Right cardiac atrium (tissue), 5 donors: ENCODE data around the gene NFATC2. TPM values are rescaled to one million over a fixed set of nuclear protein-coding genes. Genes with fewer than 3 reads are reported as not detected.

Experiments
- ATAC-seq, 2 donors: fragments of 200-7000 bp; cut with Tn5 transposase; one replicate each; pipeline versions ENCODE4 v1.8.0 to v1.9.1; 2020; ENCODE audit warnings: moderate library complexity in 2 of 2, mild to moderate bottlenecking in 1 of 2
- DNase-seq, 3 donors: peaks; one replicate each; pipeline ENCODE4 v3.0.0-alpha.2; 2020
- H3K27ac ChIP-seq: one replicate; pipeline ENCODE4 v1.5.1; 2013; ENCODE audit warnings: mild to moderate bottlenecking, low read length, control low read depth, moderate library complexity
- H3K27me3 ChIP-seq: one replicate; pipeline ENCODE4 v1.6.1; 2013; ENCODE audit not compliant: control insufficient read depth, insufficient read depth
- H3K4me1 ChIP-seq: one replicate; pipeline ENCODE4 v1.6.1; 2013; ENCODE audit warnings: low read length; ENCODE audit not compliant: control insufficient read depth, insufficient read depth
- H3K4me3 ChIP-seq: one replicate; pipeline ENCODE4 v1.5.1; 2013; ENCODE audit warnings: low read length, control low read depth
- H3K9me3 ChIP-seq: one replicate; pipeline ENCODE4 v1.6.1; 2013; ENCODE audit warnings: low read length; ENCODE audit not compliant: control insufficient read depth
- WGBS: extraction: QIAGEN DNeasy Blood & Tissue Kit; methylation state at CpG from one replicate; pipeline ENCODE4 v1.1.7; 2013; 5-methylcytosine and 5-hydroxymethylcytosine counted together
- intact Hi-C, 4 donors: fragments of 100-400 bp; cut with DNase I; formaldehyde crosslinking; loops; one replicate each; pipeline versions ENCODE4 v1.11.0 to v1.14.0; 2022 to 2023
- polyA plus RNA-seq: library from polyadenylated mRNA; stranded (reverse); fragments of 200-250 nt; gene quantifications from one replicate; pipeline ENCODE4 v1.2.3, GENCODE V29; 2013
- total RNA-seq, 4 donors: library from RNA; stranded (reverse); fragmentation: NEBNext Ultra II Directional; extraction: Animal tissue kit (Norgen Biotek cat#: 25700); gene quantifications; one replicate each; pipeline ENCODE4 v1.2.1, GENCODE V29; 2021
- donor health status: healthy with polysubstance abuse.
- donor health status: DM: no; HTN: yes; CAD: no.
- donor health status: DM: no; HTN: no; CAD: no.
- donor health status: DM: no; HTN: yes; CAD: no; lungs with severe emphysema.
- donor health status: DM: yes; HTN: yes; CAD: no.

Gene NFATC2
- total and polyA plus RNA-seq, 5 donors, result 2.8 to 13.3 (median 8.2) TPM

DNA sequence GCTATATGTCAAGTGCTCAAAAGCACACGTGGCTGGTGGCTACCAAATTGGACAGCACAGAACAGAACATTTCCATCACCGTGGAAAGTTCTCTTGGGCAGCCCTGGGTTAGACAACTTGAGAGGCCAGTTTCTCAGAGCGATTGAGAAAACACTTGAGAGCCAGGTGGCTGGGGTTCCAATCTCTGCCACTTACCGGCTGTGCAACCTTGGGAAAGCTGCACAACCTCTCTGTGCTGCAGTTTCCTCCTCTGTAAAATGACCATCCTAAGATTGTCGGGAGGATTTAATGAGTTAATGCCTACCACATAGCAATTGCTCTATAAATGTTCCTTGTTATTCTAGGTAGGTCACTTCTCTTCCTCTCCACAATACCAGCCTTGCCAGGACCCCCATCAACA lies 25.1 kb upstream of the NFATC2 start:
- Histone ChIP-seq H3K9me3 (no peaks in the 10 kb centered on the region), H3K4me3 (no peak overlapping the region), H3K4me1 (peaks cover 5% of the 10 kb centered on the region), H3K27ac (no peak overlapping the region), H3K27me3 (no peaks in the 10 kb centered on the region)
- ATAC-seq (no peak), DNase-seq (no peak)
- 90% methylated on average over 5 of the region's 5 CpGs for WGBS
- intact Hi-C loops, result loop anchor here in 1 of 4 donors (10.0 kb wide), 1 partner anchor 113 kb away; no protein-coding TSS in a partner anchor

- Histone ChIP-seq H3K27me3 (no peaks in the 10 kb centered on the region), H3K9me3 (no peaks in the 10 kb centered on the region), H3K27ac (no peak overlapping the region), H3K4me1 (peaks cover 5% of the 10 kb centered on the region), H3K4me3 (no peak overlapping the region)
- DNase-seq (no peak), ATAC-seq (no peak)
- 88% methylated on average over 4 of the region's 4 CpGs for WGBS
- intact Hi-C loops, result loop anchor here in 1 of 4 donors (10.0 kb wide), 1 partner anchor 112 kb away; no protein-coding TSS in a partner anchor
Observed at GRCh38 chr20:51566594-51566993, 24.1 kb upstream of the NFATC2 start.

- no peaks in the 10 kb centered on the region for H3K27me3 ChIP-seq
- H3K4me3 ChIP-seq, result no peak overlapping the region
- peaks cover 7% of the 10 kb centered on the region for H3K4me1 ChIP-seq
- H3K27ac ChIP-seq, result no peak overlapping the region
- intact Hi-C loops, result loop anchor here in 1 of 4 donors (10.0 kb wide), 1 partner anchor 111 kb away; no protein-coding TSS in a partner anchor
- ATAC-seq (no peak), DNase-seq (no peak)
- H3K9me3 ChIP-seq, result no peaks in the 10 kb centered on the region
- 39% methylated on average over 14 of the region's 14 CpGs for WGBS
Observed at GRCh38 chr20:51565298-51566144, 23.0 kb upstream of the NFATC2 start.

DNA sequence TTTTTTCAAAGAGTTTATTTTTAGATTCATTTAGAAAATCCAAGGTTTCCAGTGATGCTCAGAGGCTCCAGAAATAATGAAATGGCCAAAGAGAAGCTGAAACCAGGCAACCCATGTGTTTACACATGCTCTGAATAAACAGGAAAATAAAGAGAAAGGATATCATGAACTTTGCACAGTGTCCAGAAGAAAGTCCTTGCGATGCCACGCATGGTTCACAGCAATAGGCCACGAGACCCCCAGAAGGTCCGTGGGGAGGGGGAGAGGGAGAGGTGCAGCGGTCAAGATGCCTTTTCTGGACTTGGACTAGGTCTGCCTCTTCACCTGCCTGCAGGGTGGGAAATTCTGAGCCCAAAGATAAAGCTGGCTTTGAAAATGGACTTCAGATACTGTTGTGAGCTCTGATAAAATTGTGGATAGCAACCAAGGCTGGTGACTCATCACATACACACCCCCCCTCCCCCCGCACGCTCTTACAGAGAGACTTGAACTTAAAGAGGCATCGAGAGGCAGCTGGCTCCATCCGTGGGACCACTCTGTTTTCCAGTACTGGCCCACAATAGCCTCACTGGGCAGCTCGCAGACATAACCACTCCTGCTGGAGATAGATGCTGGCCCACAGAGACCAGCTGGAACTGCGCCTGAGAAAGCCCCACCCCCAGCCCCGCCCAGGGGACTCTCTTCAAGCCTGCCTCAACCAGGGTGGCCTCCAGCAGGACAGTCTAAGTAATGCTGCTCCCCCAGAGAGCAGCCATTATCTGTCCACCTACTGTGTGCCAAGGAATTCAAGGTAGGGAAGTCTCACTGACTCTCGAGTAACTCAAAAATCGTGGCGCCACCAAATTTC lies 21.2 kb upstream of the NFATC2 start:
- ATAC-seq (peak; percentile 71 to 74), DNase-seq (peak; percentile 79 to 92 (median 90))
- H3K27me3 ChIP-seq, result no peaks in the 10 kb centered on the region
- H3K4me3 ChIP-seq, result no peak overlapping the region
- 25% methylated on average over 15 of the region's 15 CpGs for WGBS
- peaks cover 9% of the 10 kb centered on the region for H3K4me1 ChIP-seq
- peak overlapping the region; percentile 82 for H3K27ac ChIP-seq
- H3K9me3 ChIP-seq, result no peaks in the 10 kb centered on the region
- intact Hi-C loops, result loop anchor here in 1 of 4 donors (10.0 kb wide), 1 partner anchor 109 kb away; no protein-coding TSS in a partner anchor

- Histone ChIP-seq H3K9me3 (no peaks in the 10 kb centered on the region), H3K27me3 (no peaks in the 10 kb centered on the region), H3K27ac (peak overlapping the region; percentile 85), H3K4me3 (peak overlapping the region; percentile 50), H3K4me1 (peaks cover 9% of the 10 kb centered on the region)
- DNase-seq (no peak), ATAC-seq (peak; percentile 13 to 29)
- 2% methylated on average over 9 of the region's 9 CpGs for WGBS
- intact Hi-C loops, result loop anchor here in 1 of 4 donors (10.0 kb wide), 1 partner anchor 108 kb away; no protein-coding TSS in a partner anchor
Observed at GRCh38 chr20:51563174-51563485, 20.6 kb upstream of the NFATC2 start.

GRCh38 chr20:51562332-51563173 lies 20.0 kb upstream of the NFATC2 start:
- no peaks in the 10 kb centered on the region for H3K9me3 ChIP-seq

GRCh38 chr20:51562027-51562331 lies 19.5 kb upstream of the NFATC2 start:
- intact Hi-C loops, result loop anchor here in 1 of 4 donors (10.0 kb wide), 1 partner anchor 107 kb away; no protein-coding TSS in a partner anchor
- Histone ChIP-seq H3K27me3 (no peaks in the 10 kb centered on the region), H3K4me3 (peak overlapping the region; percentile 50), H3K4me1 (peaks cover 9% of the 10 kb centered on the region), H3K27ac (peak overlapping the region; percentile 85), H3K9me3 (no peaks in the 10 kb centered on the region)
- DNase-seq, result no peak
- no peak for ATAC-seq
- whole genome bisulfite sequencing, result 2% methylated on average over 10 of the region's 10 CpGs

More at GRCh38 chr20:51562332-51563173, 20.0 kb upstream of the NFATC2 start:
- H3K4me3 ChIP-seq, result peak overlapping the region; percentile 50
- H3K4me1 ChIP-seq, result peaks cover 9% of the 10 kb centered on the region
- no peaks in the 10 kb centered on the region for H3K27me3 ChIP-seq
- DNase-seq, result peak; percentile 92 to 95 (median 95)
- peak; percentile 85 to 88 for ATAC-seq
- intact Hi-C loops, result loop anchor here in 1 of 4 donors (10.0 kb wide), 1 partner anchor 108 kb away; no protein-coding TSS in a partner anchor
- H3K27ac ChIP-seq, result peak overlapping the region; percentile 85
- under 1% methylated on average over 76 of the region's 76 CpGs for WGBS

DNA sequence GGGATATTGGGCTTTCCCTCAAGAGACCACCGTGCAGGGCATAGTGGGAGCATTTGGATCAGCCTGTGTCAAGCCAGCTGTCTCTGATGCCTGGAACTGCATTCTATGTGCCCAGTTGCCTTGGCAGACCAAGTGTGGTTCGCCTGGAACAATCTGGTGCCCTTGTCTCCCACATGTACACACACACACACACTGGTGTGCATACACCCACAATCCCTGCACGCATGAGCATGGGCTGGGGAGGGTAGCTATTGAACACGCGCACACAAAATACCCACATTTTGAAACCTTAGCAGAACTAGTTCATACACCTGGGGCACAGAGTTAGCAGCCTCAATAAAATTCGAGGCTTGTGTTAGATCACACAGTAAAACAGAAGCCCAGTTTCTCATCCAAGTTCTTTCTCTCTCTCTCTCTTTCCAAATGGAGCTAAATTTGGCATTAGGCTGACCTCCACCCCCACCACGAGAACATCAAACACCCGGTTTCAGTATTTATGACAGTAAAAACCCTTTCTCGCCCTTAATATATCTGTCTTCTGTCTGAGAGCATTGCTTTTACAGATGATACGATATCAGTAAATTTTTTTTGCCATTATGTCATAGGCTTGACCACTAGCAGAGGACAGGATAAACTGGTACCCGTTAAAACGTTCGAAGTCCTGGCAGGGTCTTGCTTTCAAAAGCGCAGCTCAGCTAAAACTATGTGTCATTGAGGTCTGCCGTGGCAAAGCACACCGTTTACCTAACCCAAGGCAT lies 18.2 kb upstream of the NFATC2 start:
- no peaks in the 10 kb centered on the region for H3K27me3 ChIP-seq
- H3K4me3 ChIP-seq, result peak overlapping the region; percentile 7
- peaks cover 9% of the 10 kb centered on the region for H3K4me1 ChIP-seq
- no peak for ATAC-seq
- no peaks in the 10 kb centered on the region for H3K9me3 ChIP-seq
- WGBS, result 18% methylated on average over 16 of the region's 16 CpGs
- H3K27ac ChIP-seq, result peak overlapping the region; percentile 65
- intact Hi-C loops, result loop anchor here in 1 of 4 donors (10.0 kb wide), 1 partner anchor 106 kb away; no protein-coding TSS in a partner anchor
- DNase-seq, result no peak

- Histone ChIP-seq H3K9me3 (no peaks in the 10 kb centered on the region), H3K27me3 (no peaks in the 10 kb centered on the region), H3K4me3 (no peak overlapping the region), H3K4me1 (peaks cover 9% of the 10 kb centered on the region), H3K27ac (no peak overlapping the region)
- intact Hi-C loops, result loop anchor here in 1 of 4 donors (10.0 kb wide), 1 partner anchor 105 kb away; no protein-coding TSS in a partner anchor
- DNase-seq (no peak), ATAC-seq (no peak)
- WGBS, result 80% methylated on average over 1 of the region's 1 CpG
Observed at GRCh38 chr20:51560042-51560441, 17.5 kb upstream of the NFATC2 start.
